Karpas-422 (cell line): Measurements from ENCODE around the gene GAD2. TPM values are rescaled to one million over a fixed set of nuclear protein-coding genes. Genes with fewer than 3 reads are reported as not detected.

Experiments
- DNase-seq: peaks from one replicate; pipeline ENCODE4 v3.0.0-alpha.2; 2015
- H2AFZ ChIP-seq: fragments of 200-600 bp; sonication (generic); 2 replicates; pipeline ENCODE4 v1.6.1; 2014; ENCODE audit warnings: antibody characterized with exemption, low read length, mixed read lengths
- H3K27ac ChIP-seq: fragments of 200-600 bp; sonication (generic); 2 replicates; pipeline ENCODE4 v1.5.1; 2014; ENCODE audit warnings: mild to moderate bottlenecking, low read length, moderate library complexity
- H3K27me3 ChIP-seq: fragments of 200-600 bp; sonication (generic); 2 replicates; pipeline ENCODE4 v1.6.1; 2014; ENCODE audit warnings: low read length, mixed read lengths
- H3K36me3 ChIP-seq: fragments of 200-600 bp; sonication (generic); 2 replicates; pipeline ENCODE4 v1.6.1; 2014; ENCODE audit warnings: low read length, mixed read lengths; ENCODE audit not compliant: insufficient read depth
- H3K4me1 ChIP-seq: fragments of 200-600 bp; sonication (generic); 2 replicates; pipeline ENCODE4 v1.6.1; 2014; ENCODE audit warnings: mild to moderate bottlenecking, low read length, mixed read lengths
- H3K4me2 ChIP-seq: fragments of 200-600 bp; sonication (generic); 2 replicates; pipeline ENCODE4 v1.6.1; 2014; ENCODE audit warnings: low read length, low read depth, mild to moderate bottlenecking; ENCODE audit not compliant: poor library complexity, severe bottlenecking
- H3K4me3 ChIP-seq: fragments of 200-600 bp; sonication (generic); 2 replicates; pipeline ENCODE4 v1.5.1; 2014; ENCODE audit warnings: mild to moderate bottlenecking, antibody characterized with exemption, low read length, mixed read lengths
- H3K79me2 ChIP-seq: fragments of 200-600 bp; sonication (generic); 2 replicates; pipeline ENCODE4 v1.6.1; 2014; ENCODE audit warnings: mild to moderate bottlenecking, low read length, mixed read lengths
- H3K9ac ChIP-seq: fragments of 200-600 bp; sonication (generic); 2 replicates; pipeline ENCODE4 v1.6.0; 2014; ENCODE audit warnings: low read length
- H3K9me2 ChIP-seq: fragments of 200-600 bp; sonication (generic), shearing (Covaris generic); replicated peaks from 2 replicates; pipeline ENCODE4 v1.6.0; 2014; ENCODE audit warnings: mild to moderate bottlenecking, low read length, moderate library complexity; ENCODE audit not compliant: insufficient read depth
- H3K9me3 ChIP-seq: fragments of 300-700, 200-600 bp; sonication (generic); 2 replicates; pipeline ENCODE4 v1.6.1; 2014; ENCODE audit warnings: low read length, mixed read lengths
- H4K20me1 ChIP-seq: fragments of 200-600 bp; sonication (generic); 2 replicates; pipeline ENCODE4 v1.6.1; 2014; ENCODE audit warnings: mild to moderate bottlenecking, antibody characterized with exemption, low read length, low read depth; ENCODE audit not compliant: insufficient read depth
- total RNA-seq: library from RNA; depleted of rRNA; stranded (reverse); fragments of >200 nt; shearing (Covaris generic); gene quantifications from 2 replicates; pipeline ENCODE4 v1.2.3, GENCODE V29; 2014; ENCODE audit warnings: low replicate concordance

GAD2 gene
- total RNA-seq, 1 experiment from 2014 or later: not detected

GRCh38 chr10:26259341-26259740, 42.8 kb downstream of the GAD2 start:
- no peak overlapping the region for H3K4me2 ChIP-seq
- H2AFZ ChIP-seq: no peak overlapping the region
- no peaks in the 10 kb centered on the region for H3K27me3 ChIP-seq
- H3K36me3 ChIP-seq: no peaks in the 10 kb centered on the region
- H3K9me3 ChIP-seq: no peaks in the 10 kb centered on the region
- H4K20me1 ChIP-seq: no peaks in the 10 kb centered on the region
- no peaks in the 10 kb centered on the region for H3K4me1 ChIP-seq
- no peaks in the 10 kb centered on the region for H3K79me2 ChIP-seq
- no peak overlapping the region for H3K9ac ChIP-seq
- no peak for DNase-seq
- H3K27ac ChIP-seq: no peak overlapping the region
- no peak overlapping the region for H3K4me3 ChIP-seq
- no peaks in the 10 kb centered on the region for H3K9me2 ChIP-seq

GRCh38 chr10:26269754-26270153, 53.2 kb downstream of the GAD2 start:
- H3K4me1 ChIP-seq: no peaks in the 10 kb centered on the region
- no peaks in the 10 kb centered on the region for H3K79me2 ChIP-seq
- H3K27me3 ChIP-seq: no peaks in the 10 kb centered on the region
- no peaks in the 10 kb centered on the region for H4K20me1 ChIP-seq
- H3K36me3 ChIP-seq: no peaks in the 10 kb centered on the region
- no peak overlapping the region for H3K9ac ChIP-seq
- H3K9me3 ChIP-seq: no peaks in the 10 kb centered on the region
- H3K4me3 ChIP-seq: no peak overlapping the region
- H3K27ac ChIP-seq: no peak overlapping the region
- no peaks in the 10 kb centered on the region for H3K9me2 ChIP-seq
- peak; percentile 74 for DNase-seq
- H2AFZ ChIP-seq: no peak overlapping the region
- H3K4me2 ChIP-seq: no peak overlapping the region

GRCh38 chr10:26274391-26274790, 57.8 kb downstream of the GAD2 start:
- Histone ChIP-seq H3K9me2 (no peaks in the 10 kb centered on the region), H3K27ac (no peak overlapping the region), H2AFZ (no peak overlapping the region), H4K20me1 (no peaks in the 10 kb centered on the region), H3K4me2 (no peak overlapping the region), H3K9me3 (no peaks in the 10 kb centered on the region), H3K79me2 (no peaks in the 10 kb centered on the region), H3K36me3 (no peaks in the 10 kb centered on the region), H3K4me3 (no peak overlapping the region), H3K27me3 (no peaks in the 10 kb centered on the region), H3K9ac (no peak overlapping the region), H3K4me1 (no peaks in the 10 kb centered on the region)
- DNase-seq: no peak

- Histone ChIP-seq H3K27ac (no peak overlapping the region), H3K9me3 (no peaks in the 10 kb centered on the region), H3K9me2 (no peaks in the 10 kb centered on the region), H4K20me1 (no peaks in the 10 kb centered on the region), H3K4me1 (no peaks in the 10 kb centered on the region), H3K9ac (no peak overlapping the region), H3K4me2 (no peak overlapping the region), H3K27me3 (no peaks in the 10 kb centered on the region), H3K79me2 (no peaks in the 10 kb centered on the region), H3K4me3 (no peak overlapping the region), H2AFZ (no peak overlapping the region), H3K36me3 (no peaks in the 10 kb centered on the region)
- no peak for DNase-seq
Measured at GRCh38 chr10:26278295-26278694, 61.7 kb downstream of the GAD2 start.

GRCh38 chr10:26290236-26290635, 73.7 kb downstream of the GAD2 start:
- Histone ChIP-seq H3K9ac (no peak overlapping the region), H3K9me2 (no peaks in the 10 kb centered on the region), H3K27me3 (no peaks in the 10 kb centered on the region), H4K20me1 (no peaks in the 10 kb centered on the region), H3K4me3 (no peak overlapping the region), H2AFZ (peak overlapping the region; percentile 8; the same call in 1 of the 2 replicates), H3K36me3 (no peaks in the 10 kb centered on the region), H3K4me1 (peaks cover 4% of the 10 kb centered on the region; the same call in 1 of the 2 replicates), H3K27ac (no peak overlapping the region), H3K4me2 (no peak overlapping the region), H3K79me2 (no peaks in the 10 kb centered on the region), H3K9me3 (no peaks in the 10 kb centered on the region)
- DNase-seq: no peak

- no peak overlapping the region for H3K4me3 ChIP-seq
- no peaks in the 10 kb centered on the region for H4K20me1 ChIP-seq
- no peak overlapping the region for H3K4me2 ChIP-seq
- H3K79me2 ChIP-seq: no peaks in the 10 kb centered on the region
- no peak for DNase-seq
- no peak overlapping the region for H3K9ac ChIP-seq
- H3K9me3 ChIP-seq: no peaks in the 10 kb centered on the region
- no peaks in the 10 kb centered on the region for H3K27me3 ChIP-seq
- H3K4me1 ChIP-seq: peaks cover 4% of the 10 kb centered on the region; the same call in 1 of the 2 replicates
- H3K36me3 ChIP-seq: no peaks in the 10 kb centered on the region
- H2AFZ ChIP-seq: no peak overlapping the region
- no peak overlapping the region for H3K27ac ChIP-seq
- H3K9me2 ChIP-seq: no peaks in the 10 kb centered on the region
Measured at GRCh38 chr10:26291721-26292480, 75.3 kb downstream of the GAD2 start.

GRCh38 chr10:26296360-26296759, 79.8 kb downstream of the GAD2 start:
- H3K9me2 ChIP-seq: no peaks in the 10 kb centered on the region
- no peak overlapping the region for H3K4me3 ChIP-seq
- no peaks in the 10 kb centered on the region for H3K79me2 ChIP-seq
- no peaks in the 10 kb centered on the region for H3K9me3 ChIP-seq
- H3K27me3 ChIP-seq: 0 out of 2 replicates have a peak, but pooled peaks cover 2% of the 10 kb centered on the region
- no peak for DNase-seq
- H3K27ac ChIP-seq: no peak overlapping the region
- H3K4me1 ChIP-seq: peaks cover 4% of the 10 kb centered on the region; the same call in 1 of the 2 replicates
- no peaks in the 10 kb centered on the region for H3K36me3 ChIP-seq
- H4K20me1 ChIP-seq: no peaks in the 10 kb centered on the region
- no peak overlapping the region for H3K4me2 ChIP-seq
- 0 out of 2 replicates have a peak overlapping the region, but pooled peaks have one; percentile 20 for H2AFZ ChIP-seq
- H3K9ac ChIP-seq: no peak overlapping the region

- Histone ChIP-seq H3K4me2 (no peak overlapping the region), H3K9me2 (no peaks in the 10 kb centered on the region), H3K36me3 (no peaks in the 10 kb centered on the region), H3K4me1 (peaks cover 17% of the 10 kb centered on the region), H3K9me3 (no peaks in the 10 kb centered on the region), H3K9ac (no peak overlapping the region), H3K27ac (no peak overlapping the region), H3K4me3 (no peak overlapping the region), H3K27me3 (0 out of 2 replicates have a peak, but pooled peaks cover 2% of the 10 kb centered on the region), H2AFZ (no peak overlapping the region), H4K20me1 (no peaks in the 10 kb centered on the region), H3K79me2 (no peaks in the 10 kb centered on the region)
- no peak for DNase-seq
Measured at GRCh38 chr10:26300001-26300400, 83.4 kb downstream of the GAD2 start.
